H1 (cell line): ENCODE results near the gene KCNQ2. TPM values are rescaled to one million over a fixed set of nuclear protein-coding genes. Genes with fewer than 3 reads are reported as not detected.

ENCODE experiments used
- BRCA1 ChIP-seq: IDR thresholded peaks from 2 replicates; pipeline ENCODE4 v1.6.1; 2012; ENCODE audit warnings: low read depth, low read length, improper control_type of control experiment
- CREB1 ChIP-seq: IDR thresholded peaks from 2 replicates; pipeline ENCODE4 v1.6.1; 2012; ENCODE audit warnings: inconsistent platforms
- HDAC6 ChIP-seq: IDR thresholded peaks from one replicate; pipeline ENCODE4 v1.7.1; 2012; ENCODE audit warnings: low read depth, mild to moderate bottlenecking, inconsistent platforms, low read length, moderate library complexity
- PHF8 ChIP-seq: fragments of 200-600 bp; sonication (generic); conservative IDR thresholded peaks from 2 replicates; pipeline ENCODE4 v1.7.1; 2012; ENCODE audit warnings: low read depth, mild to moderate bottlenecking, inconsistent platforms, low read length, moderate library complexity
- POLR2A ChIP-seq, 2 experiments: IDR thresholded peaks; 1 replicate in 1 of 2; 2 replicates in 1 of 2; pipeline ENCODE4 v1.6.1; 2011; ENCODE audit warnings: low read depth in 2 of 2, low read length in 2 of 2, mild to moderate bottlenecking in 2 of 2; ENCODE audit errors: control extremely low read depth in 1 of 2
- POU5F1 ChIP-seq: IDR thresholded peaks from 2 replicates; pipeline ENCODE4 v1.6.1; 2011; ENCODE audit warnings: low read depth, mild to moderate bottlenecking, low read length, moderate library complexity
- RFX5 ChIP-seq: IDR thresholded peaks from 2 replicates; pipeline ENCODE4 v1.6.1; 2011; ENCODE audit warnings: low read depth, low read length, improper control_type of control experiment, borderline replicate concordance
- TEAD4 ChIP-seq: IDR thresholded peaks from 2 replicates; pipeline ENCODE4 v1.6.1; 2012; ENCODE audit warnings: low read depth, low read length, inconsistent platforms, mixed read lengths
- YY1 ChIP-seq: IDR thresholded peaks from 2 replicates; pipeline ENCODE4 v1.6.1; 2011; ENCODE audit warnings: low read depth, mild to moderate bottlenecking, low read length
- polyA plus RNA-seq, 7 experiments: library from polyadenylated mRNA; depleted of rRNA in 3 of 7; stranded (reverse) in 5 of 7; unstranded in 2 of 7; fragments of >200 nt in 5 of 7; fragments of 200-250 nt in 2 of 7; gene quantifications; 1 replicate in 5 of 7; 2 replicates in 1 of 7; 4 replicates in 1 of 7; pipeline versions ENCODE4 v1.2.1 to v1.2.3, GENCODE V29; 2011 to 2013; ENCODE audit warnings: missing spikeins in 2 of 7, mixed read lengths in 2 of 7
- total RNA-seq: library from RNA; stranded (reverse); fragmentation: NEBNext Ultra II Directional; extraction: Animal tissue kit (Norgen Biotek cat#: 25700); gene quantifications from 2 replicates; pipeline ENCODE4 v1.2.1, GENCODE V29; 2021
- TF ChIP-seq, protein P1 (sequence below): IDR thresholded peaks from 2 replicates; pipeline ENCODE4 v1.6.1; 2012; ENCODE audit warnings: inconsistent platforms

KCNQ2 gene
- total and polyA plus RNA-seq, 2 of the 8 experiments (the other 6 are each of a cell fraction or from before 2014, with no cell fraction given) = 82.6 to 243 TPM

DNA sequence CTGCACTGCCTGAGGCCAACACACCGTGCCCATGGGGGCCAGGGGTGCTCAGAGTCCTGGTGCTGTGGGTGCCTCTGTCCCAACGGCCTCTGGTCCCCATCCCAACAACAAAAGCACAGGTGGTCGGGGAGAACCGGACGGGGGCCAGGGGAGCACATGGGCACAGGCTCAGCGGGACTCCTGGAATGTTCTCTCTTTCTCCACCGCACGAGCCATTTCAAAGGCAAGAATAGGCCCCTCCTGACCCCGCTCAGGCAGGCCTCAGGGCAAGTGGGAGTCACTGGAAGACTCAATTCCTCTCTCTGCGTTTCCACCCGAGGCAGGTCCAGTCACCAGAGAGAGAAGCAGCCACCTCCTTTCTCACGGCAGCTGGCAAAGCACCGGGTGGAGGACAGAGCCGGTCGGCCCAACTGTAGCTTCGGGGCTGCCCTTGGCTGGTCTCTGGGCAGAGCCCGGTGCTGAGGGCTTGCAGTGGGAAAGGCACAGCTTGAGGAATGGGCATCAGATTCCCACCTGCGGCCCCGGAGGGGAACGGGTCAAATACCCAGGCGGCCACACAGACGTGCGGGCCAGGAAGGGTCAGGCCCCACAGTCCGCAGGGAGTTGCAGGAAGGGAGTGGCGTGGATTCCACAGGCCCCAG, 55.2 kb downstream of the KCNQ2 start (continued):
- no peak for TF ChIP-seq RFX5
- TF ChIP-seq POLR2A (IDR thresholded peaks at IDR 0.05; ENCODE audit: control extremely low read depth in 1 of 2, low read depth in 2 of 2, low read length in 2 of 2) = no peak
- TF ChIP-seq TEAD4 = peak; percentile 72
- TF ChIP-seq YY1 = no peak
- no peak for TF ChIP-seq BRCA1
- no peak for TF ChIP-seq PHF8
- TF ChIP-seq, protein P1, sequence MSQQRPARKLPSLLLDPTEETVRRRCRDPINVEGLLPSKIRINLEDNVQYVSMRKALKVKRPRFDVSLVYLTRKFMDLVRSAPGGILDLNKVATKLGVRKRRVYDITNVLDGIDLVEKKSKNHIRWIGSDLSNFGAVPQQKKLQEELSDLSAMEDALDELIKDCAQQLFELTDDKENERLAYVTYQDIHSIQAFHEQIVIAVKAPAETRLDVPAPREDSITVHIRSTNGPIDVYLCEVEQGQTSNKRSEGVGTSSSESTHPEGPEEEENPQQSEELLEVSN = no peak
- no peak for TF ChIP-seq HDAC6
- TF ChIP-seq CREB1 = no peak
- TF ChIP-seq POU5F1 = no peak
